HepG2 (cell line): ENCODE results near the gene DNAAF1.

Source experiments
- BHLHE40 ChIP-seq: IDR thresholded peaks from 2 replicates; pipeline ENCODE4 v1.6.1; 2011; ENCODE audit warnings: low read length, improper control_type of control experiment
- KLF12 ChIP-seq: sonication (generic); formaldehyde crosslinking; IDR thresholded peaks from 2 replicates; pipeline ENCODE4 v1.4.0; 2020; ENCODE audit warnings: missing genetic modification reagents, borderline replicate concordance
- MAFK ChIP-seq, 2 experiments: IDR thresholded peaks in 1 of 2; conservative IDR thresholded peaks in 1 of 2; 2 replicates each; pipeline ENCODE4 v1.6.1; 2011; ENCODE audit warnings: improper control_type of control experiment in 2 of 2, low read length in 2 of 2
- MYNN ChIP-seq: sonication (generic); formaldehyde crosslinking; IDR thresholded peaks from 2 replicates; pipeline ENCODE4 v1.4.0; 2020; ENCODE audit warnings: mild to moderate bottlenecking, low read depth, missing genetic modification reagents
- REPIN1 ChIP-seq: sonication (generic); formaldehyde crosslinking; IDR thresholded peaks from 2 replicates; pipeline ENCODE4 v1.8.0; 2022; ENCODE audit warnings: missing genetic modification reagents, low read depth, mild to moderate bottlenecking, borderline replicate concordance
- SMAD1 ChIP-seq: sonication (generic); formaldehyde crosslinking; IDR thresholded peaks from 2 replicates; pipeline ENCODE4 v1.4.0; 2020; ENCODE audit warnings: missing genetic modification reagents, low read depth, mild to moderate bottlenecking, borderline replicate concordance
- SP2 ChIP-seq: sonication (generic); formaldehyde crosslinking; IDR thresholded peaks from 2 replicates; pipeline ENCODE4 v1.5.1; 2020; ENCODE audit warnings: mild to moderate bottlenecking, missing genetic modification reagents
- TF ChIP-seq, protein P1 (sequence below): sonication (generic); formaldehyde crosslinking; IDR thresholded peaks from 2 replicates; pipeline ENCODE4 v1.4.0; 2020; ENCODE audit warnings: missing genetic modification reagents
- TF ChIP-seq, protein P2 (sequence below): sonication (generic); formaldehyde crosslinking; IDR thresholded peaks from 2 replicates; pipeline ENCODE4 v1.4.0; 2020; ENCODE audit warnings: mild to moderate bottlenecking, missing genetic modification reagents
- TF ChIP-seq, protein P3 (sequence below): sonication (generic); formaldehyde crosslinking; IDR thresholded peaks from 2 replicates; pipeline ENCODE4 v1.5.1; 2020; ENCODE audit warnings: mild to moderate bottlenecking, missing genetic modification reagents, moderate library complexity
- TF ChIP-seq, protein P4 (sequence below): sonication (generic); formaldehyde crosslinking; IDR thresholded peaks from 2 replicates; pipeline ENCODE4 v1.5.0; 2020; ENCODE audit warnings: mild to moderate bottlenecking, missing genetic modification reagents, moderate library complexity
- TF ChIP-seq, protein P5 (sequence below): sonication (generic); formaldehyde crosslinking; conservative IDR thresholded peaks from 2 replicates; pipeline ENCODE4 v1.4.0; 2020; ENCODE audit warnings: missing genetic modification reagents

DNA sequence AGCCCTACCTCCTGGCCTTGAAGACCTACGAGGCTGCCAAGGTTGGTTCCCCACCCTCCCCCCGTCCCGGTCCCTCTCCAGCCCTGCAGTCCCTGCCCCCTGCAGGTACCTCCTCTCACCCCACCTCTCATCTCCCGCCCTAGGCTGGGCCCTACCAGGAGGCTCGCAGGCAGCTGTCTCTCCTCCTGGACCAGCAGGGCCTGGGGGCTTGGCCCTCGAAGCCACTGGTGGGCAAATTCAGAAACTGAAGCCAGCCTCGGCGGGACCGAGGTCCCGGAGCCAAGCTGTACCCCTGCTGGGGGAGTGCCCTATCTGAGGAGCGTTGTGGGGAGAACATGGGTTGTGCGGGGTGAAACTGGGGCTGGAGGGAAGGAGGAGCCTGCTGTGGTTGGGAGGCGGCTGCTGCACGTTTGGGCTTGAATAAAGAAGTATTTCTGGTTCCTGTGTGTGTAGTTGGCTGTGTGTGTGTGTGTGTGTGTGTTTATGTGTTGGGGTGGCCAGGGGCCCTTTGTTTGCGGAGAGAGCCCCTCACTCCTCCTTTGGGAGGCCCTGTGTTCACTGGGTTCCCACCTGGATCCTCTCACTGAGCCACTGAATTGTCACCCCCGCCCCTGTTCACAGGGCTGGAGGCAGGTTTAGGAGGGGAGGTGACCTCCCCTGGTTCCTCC is 51.8 kb downstream of the DNAAF1 start:
- TF ChIP-seq, protein P1, sequence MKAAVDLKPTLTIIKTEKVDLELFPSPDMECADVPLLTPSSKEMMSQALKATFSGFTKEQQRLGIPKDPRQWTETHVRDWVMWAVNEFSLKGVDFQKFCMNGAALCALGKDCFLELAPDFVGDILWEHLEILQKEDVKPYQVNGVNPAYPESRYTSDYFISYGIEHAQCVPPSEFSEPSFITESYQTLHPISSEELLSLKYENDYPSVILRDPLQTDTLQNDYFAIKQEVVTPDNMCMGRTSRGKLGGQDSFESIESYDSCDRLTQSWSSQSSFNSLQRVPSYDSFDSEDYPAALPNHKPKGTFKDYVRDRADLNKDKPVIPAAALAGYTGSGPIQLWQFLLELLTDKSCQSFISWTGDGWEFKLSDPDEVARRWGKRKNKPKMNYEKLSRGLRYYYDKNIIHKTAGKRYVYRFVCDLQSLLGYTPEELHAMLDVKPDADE (CRISPR knock-in tag): no peak
- no peak for TF ChIP-seq MAFK (conservative IDR thresholded peaks at IDR 0.05 in 1 of 2, IDR thresholded peaks at IDR 0.05 in 1 of 2; ENCODE audit: low read length in 2 of 2)
- TF ChIP-seq, protein P2, sequence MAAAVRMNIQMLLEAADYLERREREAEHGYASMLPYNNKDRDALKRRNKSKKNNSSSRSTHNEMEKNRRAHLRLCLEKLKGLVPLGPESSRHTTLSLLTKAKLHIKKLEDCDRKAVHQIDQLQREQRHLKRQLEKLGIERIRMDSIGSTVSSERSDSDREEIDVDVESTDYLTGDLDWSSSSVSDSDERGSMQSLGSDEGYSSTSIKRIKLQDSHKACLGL (CRISPR knock-in tag): no peak
- TF ChIP-seq SP2 (CRISPR knock-in tag): no peak
- TF ChIP-seq, protein P3, sequence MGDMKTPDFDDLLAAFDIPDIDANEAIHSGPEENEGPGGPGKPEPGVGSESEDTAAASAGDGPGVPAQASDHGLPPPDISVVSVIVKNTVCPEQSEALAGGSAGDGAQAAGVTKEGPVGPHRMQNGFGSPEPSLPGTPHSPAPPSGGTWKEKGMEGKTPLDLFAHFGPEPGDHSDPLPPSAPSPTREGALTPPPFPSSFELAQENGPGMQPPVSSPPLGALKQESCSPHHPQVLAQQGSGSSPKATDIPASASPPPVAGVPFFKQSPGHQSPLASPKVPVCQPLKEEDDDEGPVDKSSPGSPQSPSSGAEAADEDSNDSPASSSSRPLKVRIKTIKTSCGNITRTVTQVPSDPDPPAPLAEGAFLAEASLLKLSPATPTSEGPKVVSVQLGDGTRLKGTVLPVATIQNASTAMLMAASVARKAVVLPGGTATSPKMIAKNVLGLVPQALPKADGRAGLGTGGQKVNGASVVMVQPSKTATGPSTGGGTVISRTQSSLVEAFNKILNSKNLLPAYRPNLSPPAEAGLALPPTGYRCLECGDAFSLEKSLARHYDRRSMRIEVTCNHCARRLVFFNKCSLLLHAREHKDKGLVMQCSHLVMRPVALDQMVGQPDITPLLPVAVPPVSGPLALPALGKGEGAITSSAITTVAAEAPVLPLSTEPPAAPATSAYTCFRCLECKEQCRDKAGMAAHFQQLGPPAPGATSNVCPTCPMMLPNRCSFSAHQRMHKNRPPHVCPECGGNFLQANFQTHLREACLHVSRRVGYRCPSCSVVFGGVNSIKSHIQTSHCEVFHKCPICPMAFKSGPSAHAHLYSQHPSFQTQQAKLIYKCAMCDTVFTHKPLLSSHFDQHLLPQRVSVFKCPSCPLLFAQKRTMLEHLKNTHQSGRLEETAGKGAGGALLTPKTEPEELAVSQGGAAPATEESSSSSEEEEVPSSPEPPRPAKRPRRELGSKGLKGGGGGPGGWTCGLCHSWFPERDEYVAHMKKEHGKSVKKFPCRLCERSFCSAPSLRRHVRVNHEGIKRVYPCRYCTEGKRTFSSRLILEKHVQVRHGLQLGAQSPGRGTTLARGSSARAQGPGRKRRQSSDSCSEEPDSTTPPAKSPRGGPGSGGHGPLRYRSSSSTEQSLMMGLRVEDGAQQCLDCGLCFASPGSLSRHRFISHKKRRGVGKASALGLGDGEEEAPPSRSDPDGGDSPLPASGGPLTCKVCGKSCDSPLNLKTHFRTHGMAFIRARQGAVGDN (CRISPR knock-in tag): no peak
- no peak for TF ChIP-seq BHLHE40
- no peak for TF ChIP-seq REPIN1 (CRISPR knock-in tag)
- TF ChIP-seq MYNN (CRISPR knock-in tag): no peak
- no peak for TF ChIP-seq KLF12 (CRISPR knock-in tag)
- TF ChIP-seq, protein P4, sequence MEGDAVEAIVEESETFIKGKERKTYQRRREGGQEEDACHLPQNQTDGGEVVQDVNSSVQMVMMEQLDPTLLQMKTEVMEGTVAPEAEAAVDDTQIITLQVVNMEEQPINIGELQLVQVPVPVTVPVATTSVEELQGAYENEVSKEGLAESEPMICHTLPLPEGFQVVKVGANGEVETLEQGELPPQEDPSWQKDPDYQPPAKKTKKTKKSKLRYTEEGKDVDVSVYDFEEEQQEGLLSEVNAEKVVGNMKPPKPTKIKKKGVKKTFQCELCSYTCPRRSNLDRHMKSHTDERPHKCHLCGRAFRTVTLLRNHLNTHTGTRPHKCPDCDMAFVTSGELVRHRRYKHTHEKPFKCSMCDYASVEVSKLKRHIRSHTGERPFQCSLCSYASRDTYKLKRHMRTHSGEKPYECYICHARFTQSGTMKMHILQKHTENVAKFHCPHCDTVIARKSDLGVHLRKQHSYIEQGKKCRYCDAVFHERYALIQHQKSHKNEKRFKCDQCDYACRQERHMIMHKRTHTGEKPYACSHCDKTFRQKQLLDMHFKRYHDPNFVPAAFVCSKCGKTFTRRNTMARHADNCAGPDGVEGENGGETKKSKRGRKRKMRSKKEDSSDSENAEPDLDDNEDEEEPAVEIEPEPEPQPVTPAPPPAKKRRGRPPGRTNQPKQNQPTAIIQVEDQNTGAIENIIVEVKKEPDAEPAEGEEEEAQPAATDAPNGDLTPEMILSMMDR (CRISPR knock-in tag): no peak
- TF ChIP-seq, protein P5, sequence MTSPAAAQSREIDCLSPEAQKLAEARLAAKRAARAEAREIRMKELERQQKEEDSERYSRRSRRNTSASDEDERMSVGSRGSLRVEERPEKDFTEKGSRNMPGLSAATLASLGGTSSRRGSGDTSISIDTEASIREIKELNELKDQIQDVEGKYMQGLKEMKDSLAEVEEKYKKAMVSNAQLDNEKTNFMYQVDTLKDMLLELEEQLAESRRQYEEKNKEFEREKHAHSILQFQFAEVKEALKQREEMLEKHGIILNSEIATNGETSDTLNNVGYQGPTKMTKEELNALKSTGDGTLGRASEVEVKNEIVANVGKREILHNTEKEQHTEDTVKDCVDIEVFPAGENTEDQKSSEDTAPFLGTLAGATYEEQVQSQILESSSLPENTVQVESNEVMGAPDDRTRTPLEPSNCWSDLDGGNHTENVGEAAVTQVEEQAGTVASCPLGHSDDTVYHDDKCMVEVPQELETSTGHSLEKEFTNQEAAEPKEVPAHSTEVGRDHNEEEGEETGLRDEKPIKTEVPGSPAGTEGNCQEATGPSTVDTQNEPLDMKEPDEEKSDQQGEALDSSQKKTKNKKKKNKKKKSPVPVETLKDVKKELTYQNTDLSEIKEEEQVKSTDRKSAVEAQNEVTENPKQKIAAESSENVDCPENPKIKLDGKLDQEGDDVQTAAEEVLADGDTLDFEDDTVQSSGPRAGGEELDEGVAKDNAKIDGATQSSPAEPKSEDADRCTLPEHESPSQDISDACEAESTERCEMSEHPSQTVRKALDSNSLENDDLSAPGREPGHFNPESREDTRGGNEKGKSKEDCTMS (CRISPR knock-in tag): no peak
- no peak for TF ChIP-seq SMAD1
